Bronchial epithelial cell (primary cell): ENCODE results near the gene CSMD2. TPM values are rescaled to one million over a fixed set of nuclear protein-coding genes. Genes with fewer than 3 reads are reported as not detected.

Experiments
- DNase-seq: peaks from one replicate; pipeline ENCODE4 v3.0.0-alpha.2; 2010; ENCODE audit warnings: low read depth
- FAIRE-seq: peaks from 2 replicates; lab custom pipeline; 2011; peaks lifted over from hg19 to GRCh38; lab: Jason Lieb, UNC
- H3K27me3 ChIP-seq: 2 replicates; pipeline ENCODE4 v1.5.1; 2011; ENCODE audit warnings: low read length; ENCODE audit not compliant: control insufficient read depth, insufficient read depth
- H3K36me3 ChIP-seq: 2 replicates; pipeline ENCODE4 v1.5.1; 2011; ENCODE audit warnings: low read length; ENCODE audit not compliant: control insufficient read depth, insufficient read depth
- H3K4me3 ChIP-seq: 2 replicates; pipeline ENCODE4 v1.5.1; 2011; ENCODE audit warnings: mild to moderate bottlenecking, low read depth, low read length, control low read depth
- total RNA-seq: library from RNA; depleted of rRNA; stranded (reverse); fragments of >200 nt; gene quantifications from 2 replicates; pipeline ENCODE4 v1.2.1, GENCODE V29; 2014
- TF ChIP-seq, protein P1 (sequence below): IDR thresholded peaks from 2 replicates; pipeline ENCODE4 v1.5.1; 2011; ENCODE audit warnings: mild to moderate bottlenecking, moderate library complexity, low read length, control low read depth, inconsistent platforms; ENCODE audit not compliant: insufficient read depth, severe bottlenecking

The CSMD2 gene
- total RNA-seq, 1 donor from 2014 or later: not detected

DNA sequence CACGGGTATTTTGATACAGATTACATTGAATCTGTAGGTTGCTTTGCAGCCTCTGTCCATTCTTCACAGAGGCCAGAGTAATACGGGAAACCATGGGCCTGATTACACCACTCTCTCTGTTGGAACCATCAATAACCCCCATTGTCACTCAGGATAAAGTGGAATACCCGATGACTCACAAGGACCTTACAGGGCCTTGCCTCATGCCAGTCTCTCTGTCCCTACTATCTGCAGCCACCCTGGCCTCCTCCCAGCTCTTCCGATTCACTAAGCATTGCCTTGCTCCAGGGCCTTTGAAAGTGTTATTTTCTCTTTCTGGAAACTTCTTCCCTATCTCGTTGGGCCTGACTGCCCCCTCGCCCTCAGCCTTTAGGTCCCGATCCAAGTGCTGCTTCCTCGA lies 239.4 kb downstream of the CSMD2 start:
- FAIRE-seq (no peak), DNase-seq (no peak)
- Histone ChIP-seq H3K27me3 (no peaks in the 10 kb centered on the region), H3K4me3 (no peak overlapping the region), H3K36me3 (no peaks in the 10 kb centered on the region)
- TF ChIP-seq, protein P1, sequence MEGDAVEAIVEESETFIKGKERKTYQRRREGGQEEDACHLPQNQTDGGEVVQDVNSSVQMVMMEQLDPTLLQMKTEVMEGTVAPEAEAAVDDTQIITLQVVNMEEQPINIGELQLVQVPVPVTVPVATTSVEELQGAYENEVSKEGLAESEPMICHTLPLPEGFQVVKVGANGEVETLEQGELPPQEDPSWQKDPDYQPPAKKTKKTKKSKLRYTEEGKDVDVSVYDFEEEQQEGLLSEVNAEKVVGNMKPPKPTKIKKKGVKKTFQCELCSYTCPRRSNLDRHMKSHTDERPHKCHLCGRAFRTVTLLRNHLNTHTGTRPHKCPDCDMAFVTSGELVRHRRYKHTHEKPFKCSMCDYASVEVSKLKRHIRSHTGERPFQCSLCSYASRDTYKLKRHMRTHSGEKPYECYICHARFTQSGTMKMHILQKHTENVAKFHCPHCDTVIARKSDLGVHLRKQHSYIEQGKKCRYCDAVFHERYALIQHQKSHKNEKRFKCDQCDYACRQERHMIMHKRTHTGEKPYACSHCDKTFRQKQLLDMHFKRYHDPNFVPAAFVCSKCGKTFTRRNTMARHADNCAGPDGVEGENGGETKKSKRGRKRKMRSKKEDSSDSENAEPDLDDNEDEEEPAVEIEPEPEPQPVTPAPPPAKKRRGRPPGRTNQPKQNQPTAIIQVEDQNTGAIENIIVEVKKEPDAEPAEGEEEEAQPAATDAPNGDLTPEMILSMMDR: no peak

DNA sequence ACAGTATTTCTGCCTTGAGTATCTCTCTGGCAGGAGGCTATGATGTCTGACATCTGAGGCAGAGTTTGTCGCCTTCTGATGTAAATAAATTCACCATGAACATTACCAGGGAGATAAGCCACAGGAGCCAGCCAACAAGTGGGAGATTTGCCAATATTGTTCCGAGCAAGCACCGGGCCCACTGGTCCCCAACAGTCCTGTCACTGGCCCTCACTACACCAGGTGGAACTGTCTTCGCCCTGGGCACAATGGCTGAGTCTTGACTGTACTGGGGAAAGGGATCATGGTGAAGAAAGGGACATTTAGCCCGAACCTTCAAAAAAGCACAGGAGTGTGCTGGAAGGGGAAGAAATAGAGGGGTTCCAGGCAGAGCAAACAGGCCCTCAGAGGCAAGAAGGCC lies 243.7 kb downstream of the CSMD2 start:
- DNase-seq (no peak), FAIRE-seq (no peak)
- Histone ChIP-seq H3K27me3 (no peaks in the 10 kb centered on the region), H3K36me3 (no peaks in the 10 kb centered on the region), H3K4me3 (no peak overlapping the region)
- TF ChIP-seq, protein P1: no peak

DNA sequence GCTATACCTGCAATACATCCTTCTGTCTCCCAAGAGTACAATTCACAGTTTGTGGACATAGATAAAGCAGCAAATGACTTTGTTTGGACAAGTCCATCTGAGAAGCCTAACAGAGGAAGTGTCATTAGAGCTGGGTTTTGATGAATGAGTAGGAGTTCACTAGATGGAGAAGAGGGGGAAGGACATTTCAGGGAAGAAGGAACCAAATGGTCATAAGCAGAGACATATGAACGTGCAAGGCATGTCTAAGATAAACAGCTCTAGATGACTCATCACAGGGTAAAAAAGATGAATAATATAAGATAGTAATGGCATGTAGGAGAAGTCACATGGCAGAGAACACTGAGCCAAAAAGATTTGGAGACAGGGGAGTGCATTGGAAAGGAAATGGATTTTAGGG lies 246.7 kb downstream of the CSMD2 start:
- DNase-seq (peak; percentile 17), FAIRE-seq (no peak)
- H3K36me3 ChIP-seq: no peaks in the 10 kb centered on the region
- TF ChIP-seq, protein P1: no peak
- no peak overlapping the region for H3K4me3 ChIP-seq
- no peaks in the 10 kb centered on the region for H3K27me3 ChIP-seq

DNA sequence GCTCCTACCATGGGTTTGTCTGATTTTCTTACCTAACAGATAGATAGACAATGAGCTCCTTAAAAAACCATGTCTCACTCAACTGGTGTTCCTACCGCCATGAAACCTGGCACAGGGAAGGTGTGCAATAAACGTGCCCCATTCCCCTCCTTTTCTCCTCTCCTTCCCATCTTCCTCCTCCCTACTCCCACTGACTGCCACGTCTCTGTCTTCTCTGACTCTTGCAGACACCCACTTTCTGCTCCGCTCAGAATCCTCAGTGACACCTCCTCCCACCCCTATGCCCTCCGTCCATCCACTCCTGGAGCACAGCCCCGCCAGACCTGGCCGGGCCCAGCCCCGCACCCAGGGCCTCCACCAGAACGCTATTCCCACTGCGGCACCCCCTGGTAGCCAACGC lies 248.2 kb downstream of the CSMD2 start:
- DNase-seq (no peak), FAIRE-seq (no peak)
- no peaks in the 10 kb centered on the region for H3K27me3 ChIP-seq
- TF ChIP-seq, protein P1: no peak
- no peaks in the 10 kb centered on the region for H3K36me3 ChIP-seq
- H3K4me3 ChIP-seq: no peak overlapping the region

DNA sequence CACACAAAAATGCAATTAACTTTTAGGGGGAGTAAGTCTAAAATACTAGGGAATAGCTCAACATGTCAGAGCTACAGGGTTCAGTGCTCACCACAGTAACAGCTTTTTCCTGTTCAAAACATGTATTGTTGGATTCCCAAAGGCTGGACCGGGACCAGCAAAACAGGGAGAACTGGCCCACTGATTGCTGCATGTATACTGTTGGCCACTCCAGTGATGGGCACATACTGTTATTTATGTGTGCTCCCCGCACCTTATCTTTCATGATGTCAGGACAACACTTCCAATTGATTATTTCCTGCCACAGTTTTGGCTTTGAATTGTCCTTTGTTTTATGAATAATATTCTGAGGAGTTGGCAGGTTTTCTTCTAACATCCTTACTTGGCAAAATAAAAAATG lies 250.5 kb downstream of the CSMD2 start:
- H3K4me3 ChIP-seq: no peak overlapping the region
- TF ChIP-seq, protein P1: no peak
- FAIRE-seq (no peak), DNase-seq (no peak)
- H3K36me3 ChIP-seq: no peaks in the 10 kb centered on the region
- H3K27me3 ChIP-seq: no peaks in the 10 kb centered on the region

DNA sequence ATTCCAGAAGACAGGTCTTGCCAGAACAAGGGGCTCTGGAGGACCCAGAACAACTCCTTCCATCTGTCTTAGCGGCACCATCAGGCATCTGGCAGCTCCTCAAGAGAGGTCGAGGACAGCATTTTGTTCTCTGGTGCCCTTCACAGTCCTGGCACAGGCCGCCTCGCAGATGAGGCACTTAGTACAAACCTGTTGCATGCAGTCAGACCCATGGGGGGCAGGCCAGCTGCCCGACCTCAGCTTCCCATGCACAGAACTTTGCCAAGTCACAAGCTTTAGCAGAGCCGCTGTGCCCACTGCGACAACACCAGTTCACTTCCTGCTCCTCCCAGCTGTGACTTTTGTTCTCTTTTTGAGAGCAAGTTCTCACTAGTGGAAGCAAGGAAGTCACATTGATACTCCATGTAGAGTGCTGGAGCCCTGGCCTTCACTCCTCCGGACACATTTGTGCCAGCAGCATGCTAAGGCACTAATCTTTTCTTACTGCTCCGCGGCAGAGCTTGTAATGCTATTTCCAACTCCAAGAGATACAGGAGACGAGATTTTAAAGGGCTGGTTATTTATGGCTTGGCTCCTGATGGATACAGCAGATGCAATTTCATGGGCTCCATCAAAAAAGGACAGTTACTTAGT lies 256.6 kb downstream of the CSMD2 start:
- DNase-seq (no peak), FAIRE-seq (no peak)
- no peaks in the 10 kb centered on the region for H3K36me3 ChIP-seq
- TF ChIP-seq, protein P1: no peak
- no peaks in the 10 kb centered on the region for H3K27me3 ChIP-seq
- no peak overlapping the region for H3K4me3 ChIP-seq
